Stimulated activated CD8-positive, alpha-beta memory T cell treated with anti-CD3 and anti-CD28 coated beads, Interleukin-7, amount 100 ng/mL, for 48 hours (primary cell): ENCODE data around the gene APBB1IP.
"Not testable (repeated sequence)": the region's sequence is repeated elsewhere in the genome, so short reads cannot be mapped to it uniquely, and the experiment has no call there.

ENCODE experiments used
- DNase-seq, 2 donors: peaks; one replicate each; pipeline ENCODE4 v3.0.0-alpha.2; 2020; ENCODE audit warnings: low read depth in 1 of 2; ENCODE audit errors: extremely low read depth in 1 of 2

APBB1IP gene

GRCh38 chr10:26475386-26475785 lies 37.2 kb downstream of the APBB1IP start:
- no peak for DNase-seq

GRCh38 chr10:26477501-26477900 lies 39.4 kb downstream of the APBB1IP start:
- DNase-seq, result no peak

GRCh38 chr10:26478061-26478460 lies 39.9 kb downstream of the APBB1IP start:
- no peak for DNase-seq

DNA sequence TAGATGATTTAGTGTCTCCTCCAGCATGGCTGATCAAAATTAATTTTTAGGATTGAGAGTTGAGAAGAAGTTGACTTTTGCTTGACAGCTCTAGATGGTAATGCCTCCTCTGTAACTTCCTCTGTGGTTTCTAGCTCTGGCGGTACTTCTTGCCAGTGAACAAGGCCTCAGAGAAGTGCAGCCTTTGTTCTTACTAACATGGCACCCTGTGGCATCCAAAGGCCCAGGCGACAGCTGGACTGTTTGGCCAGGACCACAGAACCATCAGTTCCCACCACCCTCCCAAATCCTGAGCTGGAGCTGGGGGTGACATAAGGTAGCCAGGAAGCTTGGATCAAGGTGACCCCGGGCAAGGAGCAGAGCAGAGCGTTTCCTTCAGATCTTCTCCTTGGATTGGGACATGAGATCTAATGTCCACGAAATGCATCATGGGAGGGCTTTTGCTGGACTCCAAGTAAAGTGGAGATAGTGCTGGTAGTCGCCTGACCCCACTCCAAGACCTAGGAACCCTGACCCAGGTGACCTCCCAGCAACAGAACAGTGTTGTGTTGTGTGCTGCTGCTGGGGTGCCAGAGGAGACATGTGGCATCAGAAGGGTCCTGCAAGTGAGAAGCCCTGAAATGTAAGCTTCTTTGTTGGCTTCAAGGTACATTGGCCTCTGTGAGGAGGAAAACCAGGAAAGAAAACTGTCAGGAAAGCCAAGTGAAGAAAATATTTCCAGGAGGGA lies 41.8 kb downstream of the APBB1IP start:
- DNase-seq, result no peak

- DNase-seq, result no peak
Observed at GRCh38 chr10:26481315-26481692, 43.2 kb downstream of the APBB1IP start.

DNA sequence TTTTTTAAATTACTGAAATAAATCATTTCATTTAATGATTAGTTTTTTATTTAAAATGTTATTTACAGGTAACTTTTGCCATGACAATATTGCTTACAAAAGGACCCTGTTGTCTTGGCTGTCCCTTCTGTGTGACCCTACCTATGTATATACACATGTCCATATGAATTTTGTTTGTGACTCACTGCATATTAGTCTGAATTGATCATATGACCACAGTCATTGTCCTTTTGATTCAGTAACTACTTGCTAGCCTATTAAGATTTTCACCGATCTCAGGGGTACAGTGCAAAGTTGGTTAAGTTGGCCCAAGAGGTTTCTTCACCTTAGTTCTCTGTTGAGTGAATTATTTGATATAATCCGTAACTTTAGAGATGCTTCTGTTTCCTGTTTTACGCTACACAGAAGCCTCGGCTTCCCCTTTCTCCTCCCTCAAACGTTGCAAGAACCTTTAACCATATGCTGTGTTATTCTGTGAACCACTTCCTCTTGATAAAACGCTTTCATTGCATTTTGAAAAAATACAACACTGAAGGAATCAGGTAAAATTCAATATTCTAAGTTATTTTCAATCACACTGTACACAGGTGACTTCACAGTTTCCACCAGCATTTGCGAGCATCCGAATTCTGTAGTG lies 43.9 kb downstream of the APBB1IP start:
- DNase-seq, result no peak

DNA sequence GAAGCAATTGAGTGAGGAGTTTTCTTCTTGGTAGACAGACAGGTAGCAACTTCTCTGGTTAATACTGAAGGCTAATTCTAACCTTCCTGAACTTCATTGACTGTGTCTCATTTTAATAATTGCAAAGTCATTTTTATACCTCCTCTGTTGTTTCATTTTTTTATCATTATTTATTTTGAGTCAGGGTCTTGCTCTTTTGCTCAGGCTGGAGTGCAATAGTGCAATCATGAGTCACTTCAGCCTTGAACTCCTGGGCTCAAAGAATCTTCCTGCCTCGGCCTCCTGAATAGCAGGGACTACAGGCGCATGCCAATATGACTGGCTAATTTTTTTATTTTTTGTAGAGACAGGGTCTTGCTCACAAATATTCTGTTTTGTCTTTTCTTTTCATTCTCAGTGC lies 45.4 kb downstream of the APBB1IP start:
- DNase-seq, result no peak

DNA sequence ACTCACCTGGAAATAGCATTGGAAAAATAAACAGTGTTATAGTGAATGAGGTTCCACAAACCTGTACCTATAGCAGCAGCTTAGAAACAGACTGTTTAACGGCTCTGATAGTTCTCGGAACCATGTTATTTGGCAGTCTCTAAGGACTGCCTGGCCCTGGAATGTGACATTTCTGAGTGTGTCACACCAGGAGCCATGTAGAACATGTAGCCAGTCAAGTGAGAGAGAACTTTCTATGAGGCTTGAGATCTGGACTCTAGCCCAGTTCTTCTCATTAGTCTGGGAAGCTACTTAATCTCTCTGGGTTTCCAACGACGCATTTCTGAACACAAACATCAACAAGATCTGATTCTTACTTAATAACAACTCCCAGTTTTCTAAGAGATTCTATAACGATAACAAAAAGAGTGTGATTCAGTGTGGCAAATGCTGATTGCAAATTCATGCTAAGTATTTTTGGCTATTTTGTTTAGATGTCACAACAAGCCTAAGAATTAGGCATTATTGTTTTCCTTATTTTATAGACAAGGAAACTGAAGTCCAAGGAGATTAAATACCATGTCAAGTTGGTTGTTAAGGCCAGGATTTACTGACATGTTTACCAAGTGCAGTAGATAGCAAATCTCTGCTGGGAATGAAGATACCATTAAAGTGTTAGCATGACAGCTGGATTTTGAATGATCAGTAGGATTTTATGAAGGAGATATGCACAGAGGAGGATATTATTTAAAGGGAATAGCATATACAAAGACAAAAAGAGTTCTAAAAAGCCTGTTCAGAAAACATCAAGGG lies 47.2 kb downstream of the APBB1IP start:
- no peak for DNase-seq

DNA sequence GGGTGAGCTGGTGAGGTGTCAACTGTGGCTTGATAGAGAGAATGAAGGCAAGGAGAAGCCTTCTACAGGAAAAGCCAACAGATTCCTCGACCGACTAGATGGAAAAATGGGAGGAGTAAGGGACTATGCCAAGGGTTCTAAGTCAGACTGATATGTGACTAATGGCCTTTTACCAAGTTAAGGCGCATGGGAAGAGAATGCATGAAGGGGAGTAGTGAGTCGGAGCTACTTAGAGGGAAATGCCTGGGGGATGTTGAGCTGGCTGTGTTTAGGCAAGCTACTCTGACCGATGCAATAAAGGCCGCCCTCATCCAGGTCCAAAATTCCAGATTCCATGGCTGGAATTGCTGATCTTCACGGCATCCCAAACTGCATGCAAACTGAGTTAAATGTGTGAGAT lies 48.2 kb downstream of the APBB1IP start:
- no peak for DNase-seq

DNA sequence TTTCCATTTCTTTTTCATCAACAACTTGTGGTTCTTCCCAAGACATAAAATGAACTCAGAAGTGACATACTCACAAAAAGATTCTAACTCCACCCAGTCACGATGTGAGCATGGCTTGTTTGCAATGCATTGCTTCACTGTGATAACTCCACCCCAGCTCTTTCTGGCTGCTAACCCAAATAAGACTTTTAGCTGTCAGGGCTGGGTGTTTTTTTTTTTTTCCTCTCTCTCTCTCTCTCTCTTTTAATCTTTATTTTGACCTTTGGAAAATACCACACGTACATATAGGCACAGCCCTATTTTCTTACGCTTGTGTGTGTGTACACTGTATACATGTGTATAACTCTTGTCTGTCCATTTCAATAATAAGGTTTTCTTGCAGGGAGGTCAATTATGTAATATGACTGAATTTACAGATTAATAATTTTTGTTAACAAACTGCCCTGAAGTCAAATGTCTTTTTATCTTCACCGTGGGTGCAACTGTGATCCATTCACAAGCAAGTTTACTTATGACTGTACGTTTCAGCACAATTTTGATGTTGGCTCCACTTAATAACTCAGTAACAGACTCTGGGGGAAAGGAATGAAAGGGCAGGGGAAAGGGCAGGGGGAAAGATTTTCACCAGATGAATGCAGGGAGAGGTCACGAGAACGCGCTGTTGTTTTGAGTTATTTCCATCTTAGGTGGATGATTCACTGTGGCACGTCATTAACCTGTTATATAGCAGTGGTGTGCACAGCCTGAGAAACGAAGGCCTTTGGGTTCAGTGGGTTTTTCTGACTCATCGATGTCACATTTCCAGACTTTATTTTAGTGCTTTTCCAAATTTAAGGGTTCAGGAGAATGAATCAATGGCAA lies 49.1 kb downstream of the APBB1IP start:
- DNase-seq, result peak; percentile 43 to 61

DNA sequence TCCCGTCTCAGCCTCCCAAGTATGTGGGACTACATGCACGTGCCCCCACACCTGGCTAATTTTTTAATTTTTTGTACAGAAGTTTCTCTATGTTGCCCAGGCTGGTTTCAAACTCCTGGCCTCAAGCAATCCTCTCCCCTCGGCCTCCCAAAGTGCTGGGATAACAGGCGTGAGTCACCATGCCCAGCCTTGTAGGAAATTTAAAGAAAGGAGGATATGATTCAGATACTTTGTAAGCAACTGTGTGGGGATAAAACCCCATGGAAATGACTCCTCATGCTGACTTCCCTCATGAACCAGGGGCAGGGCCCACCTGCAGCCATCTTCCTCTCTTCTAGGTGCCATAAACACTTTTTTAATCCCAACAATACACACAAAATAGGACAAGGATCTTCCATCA lies 50.2 kb downstream of the APBB1IP start:
- DNase-seq, result no peak

- DNase-seq, result no peak
Observed at GRCh38 chr10:26489081-26489480, 50.9 kb downstream of the APBB1IP start.

DNA sequence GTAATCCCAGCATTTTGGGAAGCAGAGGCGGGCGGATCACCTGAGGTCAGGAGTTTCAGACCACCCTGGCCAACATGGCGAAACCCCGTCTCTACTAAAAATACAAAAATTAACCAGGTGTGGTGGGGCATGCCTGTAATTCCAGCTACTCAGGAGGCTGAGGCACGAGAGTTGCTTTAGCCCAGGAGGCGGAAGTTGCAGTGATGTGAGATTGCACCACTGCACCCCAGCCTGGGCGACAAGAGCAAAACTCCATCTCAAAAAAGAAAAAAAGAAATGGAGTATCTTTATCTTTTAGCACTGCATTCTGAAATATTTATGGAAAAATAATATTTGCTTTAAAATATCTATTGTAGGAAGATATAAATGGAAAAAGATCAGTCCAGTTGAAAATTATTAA lies 52.2 kb downstream of the APBB1IP start:
- DNase-seq, result not testable (repeated sequence)

DNA sequence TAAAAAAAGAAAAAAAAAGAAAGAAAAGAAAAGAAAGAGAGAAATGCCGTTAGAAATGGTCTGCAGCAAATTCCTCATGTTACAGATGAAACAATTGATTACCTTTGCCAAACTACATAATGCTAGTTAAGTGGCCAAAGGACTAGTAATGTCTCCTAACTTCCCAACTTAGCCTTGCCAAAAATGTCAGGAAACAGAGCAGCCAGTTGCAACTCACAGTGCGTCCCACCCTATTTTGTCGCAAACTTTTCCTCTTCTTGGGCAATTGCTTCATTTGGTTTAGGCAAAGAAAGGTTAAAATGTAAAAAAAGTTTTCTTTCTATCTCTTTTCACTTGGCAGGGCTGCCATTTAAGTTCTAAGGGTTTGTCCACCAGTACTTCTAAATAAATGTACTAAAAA lies 53.1 kb downstream of the APBB1IP start:
- no peak for DNase-seq

DNA sequence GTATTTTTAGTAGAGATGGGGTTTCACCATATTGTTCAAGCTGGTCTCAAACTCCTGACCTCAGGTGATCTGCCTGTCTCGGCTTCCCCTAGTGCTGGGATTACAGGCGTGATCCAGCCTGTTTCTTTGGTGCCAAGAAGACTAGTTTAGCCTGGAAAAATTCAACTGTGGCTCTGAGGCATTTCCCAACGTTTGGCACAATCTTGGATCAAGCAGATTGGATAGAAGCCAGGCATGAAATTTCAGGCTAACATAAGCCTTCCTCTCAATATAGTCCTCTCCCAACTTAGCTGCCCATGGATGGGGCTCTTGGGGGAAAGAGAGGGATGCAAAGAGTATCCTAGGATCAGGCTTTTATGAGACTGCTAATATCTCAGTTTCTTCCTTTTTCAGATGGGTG lies 53.8 kb downstream of the APBB1IP start:
- DNase-seq, result no peak

DNA sequence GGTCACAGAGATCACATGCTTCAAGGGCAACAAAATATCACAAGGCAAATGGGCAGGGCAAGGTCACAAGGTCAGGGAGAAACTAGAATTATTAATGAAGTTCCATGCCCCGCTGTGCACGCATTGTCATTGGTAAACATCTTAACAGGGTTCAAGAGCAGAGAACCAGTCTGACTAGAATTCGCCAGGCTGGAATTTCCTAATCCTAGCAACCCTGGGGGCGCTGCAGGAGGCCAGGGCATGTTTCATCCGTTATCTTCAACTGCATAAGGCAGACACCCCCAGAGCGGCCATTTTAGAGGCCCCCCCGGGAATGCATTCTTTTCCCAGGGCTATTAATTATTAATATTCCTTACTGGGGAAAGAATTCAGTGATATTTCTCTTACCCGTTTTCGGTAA lies 54.6 kb downstream of the APBB1IP start:
- DNase-seq, result not testable (repeated sequence)

GRCh38 chr10:26494018-26494417 lies 55.9 kb downstream of the APBB1IP start:
- DNase-seq, result no peak

DNA sequence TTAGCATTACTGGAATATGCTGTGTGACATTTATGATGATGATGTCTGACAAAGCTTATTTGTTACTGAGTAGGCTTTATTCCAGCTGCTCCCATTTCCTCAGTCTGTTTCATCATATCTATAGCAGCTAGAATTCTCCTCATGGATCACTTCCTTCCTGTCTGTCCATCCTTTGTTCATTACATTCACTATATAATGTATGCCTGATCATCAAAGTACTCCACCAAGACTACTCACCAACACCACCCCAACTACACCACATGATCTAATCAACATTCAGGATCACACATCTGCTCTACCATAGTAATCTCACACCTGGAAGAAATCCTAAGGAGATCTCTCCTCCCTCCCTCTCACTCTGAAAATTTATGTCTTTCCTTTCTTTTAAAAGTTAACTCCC lies 61.3 kb downstream of the APBB1IP start:
- no peak for DNase-seq

GRCh38 chr10:26502986-26503385 lies 64.8 kb downstream of the APBB1IP start:
- no peak for DNase-seq

DNA sequence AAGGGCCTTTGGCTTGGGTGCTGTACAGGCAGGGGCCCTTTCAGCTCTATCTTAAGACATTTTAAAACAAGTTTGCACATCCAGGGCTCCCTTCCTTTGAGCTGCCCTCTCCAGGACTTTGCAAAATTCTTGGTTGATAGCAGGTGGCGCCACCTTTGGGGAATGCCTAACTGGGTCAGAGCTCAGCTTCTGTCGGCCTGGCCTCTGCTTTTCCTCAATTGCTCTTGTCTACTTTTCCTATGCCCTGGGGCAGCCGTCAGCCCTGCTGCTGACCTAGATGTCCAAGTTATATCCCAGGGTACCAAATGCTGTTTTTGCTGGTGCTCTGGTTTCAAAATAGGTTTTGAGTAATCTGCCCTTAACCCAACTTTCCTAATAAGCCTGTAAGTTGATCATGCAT lies 65.8 kb downstream of the APBB1IP start:
- no peak for DNase-seq

GRCh38 chr10:26504429-26504828 lies 66.3 kb downstream of the APBB1IP start:
- not testable (repeated sequence) for DNase-seq
